Measurements from ENCODE around the gene CIAO2A.

The CIAO2A gene

DNA sequence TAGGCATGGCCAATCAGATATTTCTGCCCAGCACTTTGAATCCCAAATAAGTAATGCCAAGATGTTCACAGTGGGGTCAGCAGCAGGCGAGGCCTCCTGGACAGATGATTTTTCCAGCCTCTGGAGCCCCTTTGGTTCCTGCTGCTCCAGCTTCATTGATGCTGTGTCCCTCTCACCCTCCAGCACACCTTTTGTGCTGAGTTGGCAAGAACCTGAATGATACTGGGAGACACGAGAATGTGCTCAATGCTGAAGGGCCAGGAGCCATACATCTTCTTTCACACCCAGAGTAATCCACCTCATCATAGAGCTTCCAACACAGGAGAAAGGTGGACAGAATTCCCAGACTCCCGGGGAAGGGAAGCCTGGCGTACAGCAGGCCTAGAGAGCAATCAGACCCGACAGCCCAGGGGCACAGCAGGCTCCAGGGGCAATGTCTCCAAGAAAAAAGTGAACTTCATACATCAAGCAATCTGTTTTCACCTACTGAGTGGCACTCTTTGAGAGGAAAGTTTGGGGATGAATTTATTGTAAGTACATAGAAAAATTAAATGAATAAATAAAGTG is 40.6 kb downstream of the CIAO2A start:
- TF ChIP-seq, protein P1, sequence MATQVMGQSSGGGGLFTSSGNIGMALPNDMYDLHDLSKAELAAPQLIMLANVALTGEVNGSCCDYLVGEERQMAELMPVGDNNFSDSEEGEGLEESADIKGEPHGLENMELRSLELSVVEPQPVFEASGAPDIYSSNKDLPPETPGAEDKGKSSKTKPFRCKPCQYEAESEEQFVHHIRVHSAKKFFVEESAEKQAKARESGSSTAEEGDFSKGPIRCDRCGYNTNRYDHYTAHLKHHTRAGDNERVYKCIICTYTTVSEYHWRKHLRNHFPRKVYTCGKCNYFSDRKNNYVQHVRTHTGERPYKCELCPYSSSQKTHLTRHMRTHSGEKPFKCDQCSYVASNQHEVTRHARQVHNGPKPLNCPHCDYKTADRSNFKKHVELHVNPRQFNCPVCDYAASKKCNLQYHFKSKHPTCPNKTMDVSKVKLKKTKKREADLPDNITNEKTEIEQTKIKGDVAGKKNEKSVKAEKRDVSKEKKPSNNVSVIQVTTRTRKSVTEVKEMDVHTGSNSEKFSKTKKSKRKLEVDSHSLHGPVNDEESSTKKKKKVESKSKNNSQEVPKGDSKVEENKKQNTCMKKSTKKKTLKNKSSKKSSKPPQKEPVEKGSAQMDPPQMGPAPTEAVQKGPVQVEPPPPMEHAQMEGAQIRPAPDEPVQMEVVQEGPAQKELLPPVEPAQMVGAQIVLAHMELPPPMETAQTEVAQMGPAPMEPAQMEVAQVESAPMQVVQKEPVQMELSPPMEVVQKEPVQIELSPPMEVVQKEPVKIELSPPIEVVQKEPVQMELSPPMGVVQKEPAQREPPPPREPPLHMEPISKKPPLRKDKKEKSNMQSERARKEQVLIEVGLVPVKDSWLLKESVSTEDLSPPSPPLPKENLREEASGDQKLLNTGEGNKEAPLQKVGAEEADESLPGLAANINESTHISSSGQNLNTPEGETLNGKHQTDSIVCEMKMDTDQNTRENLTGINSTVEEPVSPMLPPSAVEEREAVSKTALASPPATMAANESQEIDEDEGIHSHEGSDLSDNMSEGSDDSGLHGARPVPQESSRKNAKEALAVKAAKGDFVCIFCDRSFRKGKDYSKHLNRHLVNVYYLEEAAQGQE (IDR thresholded peaks at IDR 0.05; ENCODE audit: insufficient read depth in 1 of 2, low read depth in 2 of 2, low read length in 2 of 2) = no peak
- no peak for TF ChIP-seq POLR2AphosphoS5 (IDR thresholded peaks at IDR 0.05; ENCODE audit: low read depth, low read length)
- TF ChIP-seq FOXP2 (optimal IDR thresholded peaks at IDR 0.05; ENCODE audit: borderline replicate concordance, extremely low read depth, extremely low read length, insufficient read depth) = no peak
- no peak for TF ChIP-seq TAF1 (IDR thresholded peaks at IDR 0.05; ENCODE audit: borderline replicate concordance, insufficient read depth, low read length)
- no peak for TF ChIP-seq SIN3A (IDR thresholded peaks at IDR 0.05; ENCODE audit: borderline replicate concordance, insufficient read depth, low read length)

DNA sequence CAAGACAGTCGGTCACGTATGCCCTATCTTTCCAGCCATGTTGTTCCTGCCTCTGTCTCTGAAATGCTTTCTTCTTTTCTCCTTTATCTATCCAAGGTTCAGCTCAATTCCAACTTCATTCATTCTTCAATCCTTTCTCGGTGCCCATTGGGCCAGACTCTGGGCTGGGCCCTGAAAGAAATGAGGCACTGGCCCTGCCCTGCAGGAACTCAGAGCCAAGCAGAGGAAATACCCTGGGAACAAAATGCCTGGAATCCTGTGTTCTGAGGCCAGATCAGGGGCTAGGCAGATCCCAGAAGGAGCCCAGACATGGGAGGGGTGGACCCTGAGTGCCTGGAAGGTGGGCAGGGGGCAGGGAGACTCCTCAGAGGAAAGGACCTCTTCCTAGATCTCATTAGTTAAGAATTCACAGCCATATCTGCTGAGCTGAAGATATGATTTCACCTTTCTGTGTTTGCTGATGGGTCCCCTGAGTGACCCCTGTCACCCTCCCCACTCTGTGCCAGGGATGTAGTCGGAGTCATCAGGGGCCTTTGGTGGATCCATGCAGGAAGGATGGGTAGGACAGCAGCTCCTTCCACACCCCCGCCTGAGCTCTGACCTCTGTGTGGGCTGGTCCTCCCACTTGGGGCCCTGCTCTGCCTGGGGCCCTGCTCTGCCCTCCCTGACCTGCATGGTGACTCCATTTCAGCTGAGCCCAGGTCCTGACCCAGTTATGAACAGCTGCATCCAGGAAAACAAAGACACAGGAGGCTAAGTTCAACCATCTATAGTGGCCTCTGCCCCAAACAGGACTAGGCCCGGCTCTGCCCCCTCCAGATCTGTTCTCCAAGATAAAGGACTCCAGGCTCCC is 42.0 kb downstream of the CIAO2A start:
- TF ChIP-seq, protein P1 (IDR thresholded peaks at IDR 0.05; ENCODE audit: insufficient read depth in 1 of 2, low read depth in 2 of 2, low read length in 2 of 2) = no peak
- no peak for TF ChIP-seq TAF1 (IDR thresholded peaks at IDR 0.05; ENCODE audit: borderline replicate concordance, insufficient read depth, low read length)

DNA sequence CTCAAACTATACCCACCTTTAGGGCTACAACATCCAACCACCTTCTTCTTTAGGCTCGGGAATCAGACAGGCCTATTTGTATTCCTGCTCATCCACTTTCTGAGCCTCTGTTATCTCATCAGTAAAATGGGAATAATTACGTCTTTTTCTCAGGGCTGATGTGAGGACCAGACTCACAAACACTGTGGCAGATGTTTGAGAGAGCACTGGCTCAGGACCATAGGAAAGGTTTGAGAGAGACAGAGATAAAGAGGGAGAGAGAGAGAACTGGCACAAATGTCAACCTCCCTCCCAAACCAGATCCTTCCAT is 42.6 kb downstream of the CIAO2A start:
- TF ChIP-seq POLR2AphosphoS5 (IDR thresholded peaks at IDR 0.05; ENCODE audit: low read depth, low read length) = no peak
- no peak for TF ChIP-seq SIN3A (IDR thresholded peaks at IDR 0.05; ENCODE audit: borderline replicate concordance, insufficient read depth, low read length)
- TF ChIP-seq, protein P1 (IDR thresholded peaks at IDR 0.05; ENCODE audit: insufficient read depth in 1 of 2, low read depth in 2 of 2, low read length in 2 of 2) = no peak
- no peak for TF ChIP-seq TAF1 (IDR thresholded peaks at IDR 0.05; ENCODE audit: borderline replicate concordance, insufficient read depth, low read length)
- no peak for TF ChIP-seq FOXP2 (optimal IDR thresholded peaks at IDR 0.05; ENCODE audit: borderline replicate concordance, extremely low read depth, extremely low read length, insufficient read depth)

DNA sequence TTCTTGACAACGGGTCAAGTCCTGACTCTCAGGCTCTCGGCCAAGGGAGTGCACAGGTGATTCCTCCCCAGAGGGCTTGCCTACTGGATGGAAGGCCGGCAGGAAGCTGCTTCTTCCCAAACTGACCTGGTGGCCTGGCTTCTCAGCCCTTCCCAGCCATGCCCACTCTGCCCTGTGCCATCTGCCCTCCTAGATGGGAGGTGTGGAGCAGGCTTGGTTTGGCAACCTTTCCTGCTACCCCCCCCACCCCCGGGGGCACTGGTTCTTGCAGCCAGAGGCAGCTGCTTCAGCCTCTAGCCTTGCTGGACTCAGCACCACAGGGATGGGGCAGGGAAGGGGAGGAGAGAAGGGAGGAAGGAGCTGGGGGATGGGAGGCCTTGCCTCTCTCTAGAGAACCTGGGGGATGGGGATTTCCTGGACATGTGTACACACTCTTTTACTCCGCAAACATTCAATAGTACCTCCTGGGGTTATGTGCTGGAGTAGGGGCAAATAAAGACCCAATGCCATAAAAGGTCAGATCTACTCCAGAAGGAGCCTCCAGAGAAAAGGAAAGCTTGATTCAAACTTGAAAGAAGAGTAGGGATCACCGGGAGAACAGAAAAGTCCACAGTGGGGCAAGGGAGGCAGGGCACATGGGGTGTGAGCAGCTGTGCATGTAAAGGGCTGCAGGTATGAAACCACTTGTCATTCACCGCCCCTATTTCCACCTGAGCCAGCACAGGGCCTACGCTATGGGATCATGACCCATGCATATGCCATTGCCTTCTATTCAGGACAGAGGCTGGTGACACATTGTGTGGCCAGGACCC is 43.2 kb downstream of the CIAO2A start:
- TF ChIP-seq TAF1 (IDR thresholded peaks at IDR 0.05; ENCODE audit: borderline replicate concordance, insufficient read depth, low read length) (no peak), FOXP2 (optimal IDR thresholded peaks at IDR 0.05; ENCODE audit: borderline replicate concordance, extremely low read depth, extremely low read length, insufficient read depth) (no peak), SIN3A (IDR thresholded peaks at IDR 0.05; ENCODE audit: borderline replicate concordance, insufficient read depth, low read length) (no peak), POLR2AphosphoS5 (IDR thresholded peaks at IDR 0.05; ENCODE audit: low read depth, low read length) (no peak)
- TF ChIP-seq, protein P1 (IDR thresholded peaks at IDR 0.05; ENCODE audit: insufficient read depth in 1 of 2, low read depth in 2 of 2, low read length in 2 of 2) = no peak

All from PFSK-1 (cell line).